Neural progenitor cell (in vitro differentiated cells): Measurements from ENCODE around the gene TP73. TPM values are rescaled to one million over a fixed set of nuclear protein-coding genes. Genes with fewer than 3 reads are reported as not detected.

ENCODE experiments used
- DNase-seq: peaks from one replicate; pipeline ENCODE4 v3.0.0-alpha.2; 2016; ENCODE audit warnings: low spot score
- H2AFZ ChIP-seq: fragments of 200-600 bp; sonication (generic); replicated peaks from 2 replicates; pipeline ENCODE4 v1.6.1; 2016; ENCODE audit warnings: antibody characterized with exemption
- H3F3A ChIP-seq: fragments of 200-600 bp; sonication (generic); 2 replicates; pipeline ENCODE4 v1.6.1; 2016; ENCODE audit warnings: antibody characterized with exemption, low read depth
- H3K27ac ChIP-seq: fragments of 200-600 bp; sonication (generic); 2 replicates; pipeline ENCODE4 v1.5.1; 2016; ENCODE audit warnings: mild to moderate bottlenecking
- H3K27me3 ChIP-seq: fragments of 200-600 bp; sonication (generic); 2 replicates; pipeline ENCODE4 v1.6.1; 2016; ENCODE audit warnings: mild to moderate bottlenecking, moderate library complexity
- H3K36me3 ChIP-seq: fragments of 200-600 bp; sonication (generic); 2 replicates; pipeline ENCODE4 v1.5.1; 2016
- H3K4me1 ChIP-seq: fragments of 200-600 bp; sonication (generic); 2 replicates; pipeline ENCODE4 v1.6.1; 2016; ENCODE audit warnings: mixed run types
- H3K4me2 ChIP-seq: fragments of 200-600 bp; sonication (generic); 2 replicates; pipeline ENCODE4 v1.6.1; 2016
- H3K4me3 ChIP-seq: fragments of 200-600 bp; sonication (generic); 2 replicates; pipeline ENCODE4 v1.5.1; 2016
- H3K79me2 ChIP-seq: fragments of 200-600 bp; sonication (generic); 2 replicates; pipeline ENCODE4 v1.6.1; 2016; ENCODE audit warnings: low read depth
- H3K9ac ChIP-seq: fragments of 200-600 bp; sonication (generic); 2 replicates; pipeline ENCODE4 v1.6.1; 2016
- H3K9me3 ChIP-seq: fragments of 200-600 bp; sonication (generic); 2 replicates; pipeline ENCODE4 v1.5.1; 2016; ENCODE audit warnings: low read depth
- H4K20me1 ChIP-seq: fragments of 200-600 bp; sonication (generic); 2 replicates; pipeline ENCODE4 v1.6.1; 2016; ENCODE audit warnings: low read depth
- H3K27ac Mint-ChIP-seq: 3 replicates; pipeline ENCODE4 v1.8.0; 2021; ENCODE audit warnings: mixed read lengths
- H3K27me3 Mint-ChIP-seq: 2 replicates; pipeline ENCODE4 v1.8.0; 2022; ENCODE audit warnings: low read depth, mild to moderate bottlenecking, inconsistent platforms, moderate library complexity, mixed read lengths; ENCODE audit not compliant: insufficient read depth
- H3K36me3 Mint-ChIP-seq: 3 replicates; pipeline ENCODE4 v1.8.0; 2021; ENCODE audit warnings: mixed read lengths
- H3K4me1 Mint-ChIP-seq: 3 replicates; pipeline ENCODE4 v1.8.0; 2021; ENCODE audit warnings: mixed read lengths
- H3K4me3 Mint-ChIP-seq: 3 replicates; pipeline ENCODE4 v1.8.0; 2021; ENCODE audit warnings: mild to moderate bottlenecking, moderate library complexity, mixed read lengths
- H3K9me3 Mint-ChIP-seq: 3 replicates; pipeline ENCODE4 v1.8.0; 2020; ENCODE audit warnings: mixed read lengths
- EZH2 ChIP-seq: fragments of 200-600 bp; sonication (generic); IDR thresholded peaks from 2 replicates; pipeline ENCODE4 v1.6.1; 2017; ENCODE audit warnings: antibody characterized with exemption, mild to moderate bottlenecking, moderate library complexity
- EZH2phosphoT487 ChIP-seq: fragments of 200-600 bp; sonication (generic); IDR thresholded peaks from 2 replicates; pipeline ENCODE4 v1.6.1; 2017; ENCODE audit warnings: antibody characterized with exemption
- total RNA-seq: library from RNA; depleted of rRNA; stranded (reverse); fragments of >200 nt; gene quantifications from 2 replicates; pipeline ENCODE4 v1.2.3, GENCODE V29; 2015; ENCODE audit warnings: low replicate concordance
- TF ChIP-seq, protein P1 (sequence below): fragments of 200-600 bp; sonication (generic); IDR thresholded peaks from 2 replicates; pipeline ENCODE4 v1.5.1; 2017; ENCODE audit warnings: antibody characterized with exemption, mild to moderate bottlenecking

TP73 gene
- total RNA-seq, 1 donor from 2014 or later = not detected

DNA sequence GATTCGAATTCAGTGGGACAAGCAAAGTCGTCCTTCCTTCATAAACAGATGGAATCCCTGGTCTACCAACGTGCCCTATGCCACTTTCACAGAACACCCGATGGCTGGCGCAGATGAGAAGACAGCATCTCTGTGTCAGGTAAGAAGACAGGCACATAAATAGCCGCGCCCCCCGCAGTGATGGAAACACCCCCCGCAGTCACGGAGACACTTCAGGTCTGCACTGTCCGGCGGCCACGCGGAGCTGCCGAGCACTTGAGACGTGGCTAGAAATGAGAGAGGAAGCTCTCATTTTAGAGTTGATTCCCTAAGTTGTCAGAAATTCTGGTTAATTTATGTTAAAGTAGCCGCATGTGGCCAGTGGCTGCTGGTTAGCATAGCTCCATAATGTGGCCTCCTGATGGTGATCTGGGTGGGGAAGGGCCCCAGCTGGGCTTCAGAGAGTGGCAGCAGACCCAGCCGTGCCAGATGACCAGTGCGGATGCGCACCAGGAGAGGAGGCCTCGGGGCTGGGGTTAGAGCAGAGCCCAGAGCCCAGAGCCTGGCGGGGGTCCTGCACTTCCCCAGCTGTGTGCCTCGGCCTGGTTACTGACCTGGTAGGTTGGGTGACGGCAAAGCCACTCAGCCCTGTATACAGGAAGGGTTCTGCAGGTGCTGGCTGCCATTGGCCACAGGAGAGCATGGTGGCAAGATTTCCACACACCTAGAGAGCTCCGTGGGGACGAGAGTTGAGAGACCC is 24.6 kb upstream of the TP73 start:
- H3K27me3 Mint-ChIP-seq = peaks cover 3% of the 10 kb centered on the region
- H3K4me2 ChIP-seq = no peak overlapping the region
- H3K4me1 Mint-ChIP-seq = peaks cover 17% of the 10 kb centered on the region
- H3K4me3 Mint-ChIP-seq = no peak overlapping the region
- no peak overlapping the region for H3K4me3 ChIP-seq
- DNase-seq = no peak
- H3K27ac ChIP-seq = no peak overlapping the region
- H3K79me2 ChIP-seq = peaks cover 10% of the 10 kb centered on the region
- peaks cover 6% of the 10 kb centered on the region for H4K20me1 ChIP-seq
- no peaks in the 10 kb centered on the region for H3K36me3 ChIP-seq
- H3K4me1 ChIP-seq = peaks cover 25% of the 10 kb centered on the region
- H3K36me3 Mint-ChIP-seq = peaks cover 4% of the 10 kb centered on the region
- no peak overlapping the region for H2AFZ ChIP-seq
- no peak overlapping the region for H3K9ac ChIP-seq
- no peak overlapping the region for H3K27ac Mint-ChIP-seq
- no peaks in the 10 kb centered on the region for H3K9me3 ChIP-seq
- peaks cover 18% of the 10 kb centered on the region for H3F3A ChIP-seq
- peaks cover 9% of the 10 kb centered on the region for H3K27me3 ChIP-seq
- TF ChIP-seq, protein P1, sequence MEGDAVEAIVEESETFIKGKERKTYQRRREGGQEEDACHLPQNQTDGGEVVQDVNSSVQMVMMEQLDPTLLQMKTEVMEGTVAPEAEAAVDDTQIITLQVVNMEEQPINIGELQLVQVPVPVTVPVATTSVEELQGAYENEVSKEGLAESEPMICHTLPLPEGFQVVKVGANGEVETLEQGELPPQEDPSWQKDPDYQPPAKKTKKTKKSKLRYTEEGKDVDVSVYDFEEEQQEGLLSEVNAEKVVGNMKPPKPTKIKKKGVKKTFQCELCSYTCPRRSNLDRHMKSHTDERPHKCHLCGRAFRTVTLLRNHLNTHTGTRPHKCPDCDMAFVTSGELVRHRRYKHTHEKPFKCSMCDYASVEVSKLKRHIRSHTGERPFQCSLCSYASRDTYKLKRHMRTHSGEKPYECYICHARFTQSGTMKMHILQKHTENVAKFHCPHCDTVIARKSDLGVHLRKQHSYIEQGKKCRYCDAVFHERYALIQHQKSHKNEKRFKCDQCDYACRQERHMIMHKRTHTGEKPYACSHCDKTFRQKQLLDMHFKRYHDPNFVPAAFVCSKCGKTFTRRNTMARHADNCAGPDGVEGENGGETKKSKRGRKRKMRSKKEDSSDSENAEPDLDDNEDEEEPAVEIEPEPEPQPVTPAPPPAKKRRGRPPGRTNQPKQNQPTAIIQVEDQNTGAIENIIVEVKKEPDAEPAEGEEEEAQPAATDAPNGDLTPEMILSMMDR = no peak
- TF ChIP-seq EZH2phosphoT487 (no peak), EZH2 (no peak)
- H3K9me3 Mint-ChIP-seq = no peaks in the 10 kb centered on the region

DNA sequence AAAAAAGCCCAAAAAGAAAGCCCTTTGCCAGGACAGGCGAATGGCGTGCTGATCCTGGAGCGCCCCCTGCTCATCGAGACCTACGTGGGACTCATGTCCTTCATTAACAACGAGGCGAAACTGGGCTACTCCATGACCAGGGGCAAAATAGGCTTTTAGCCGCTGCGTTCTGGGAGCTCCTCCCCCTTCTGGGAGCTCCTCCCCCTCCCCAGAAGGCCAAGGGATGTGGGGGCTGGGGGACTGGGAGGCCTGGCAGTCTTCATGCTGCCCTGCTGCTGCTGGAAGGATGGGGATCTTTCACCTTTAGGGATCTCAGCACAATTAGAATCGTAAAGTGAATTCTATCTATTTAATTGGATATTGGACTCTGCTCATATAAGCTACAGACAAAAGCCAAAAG is 23.9 kb upstream of the TP73 start:
- Mint-ChIP-seq H3K4me1 (peaks cover 10% of the 10 kb centered on the region), H3K4me3 (no peak overlapping the region), H3K9me3 (no peaks in the 10 kb centered on the region), H3K27me3 (peaks cover 2% of the 10 kb centered on the region), H3K27ac (no peak overlapping the region), H3K36me3 (peaks cover 4% of the 10 kb centered on the region)
- Histone ChIP-seq H3K9me3 (no peaks in the 10 kb centered on the region), H3F3A (peaks cover 18% of the 10 kb centered on the region), H3K4me3 (no peak overlapping the region), H3K4me1 (peaks cover 22% of the 10 kb centered on the region), H3K4me2 (no peak overlapping the region), H3K36me3 (no peaks in the 10 kb centered on the region), H3K9ac (no peak overlapping the region), H4K20me1 (peaks cover 6% of the 10 kb centered on the region), H3K79me2 (peaks cover 10% of the 10 kb centered on the region), H3K27me3 (peaks cover 6% of the 10 kb centered on the region), H2AFZ (no peak overlapping the region), H3K27ac (no peak overlapping the region)
- DNase-seq = no peak
- TF ChIP-seq, protein P1 = no peak
- TF ChIP-seq EZH2 (no peak), EZH2phosphoT487 (no peak)

GRCh38 chr1:3629561-3630160 is 22.7 kb upstream of the TP73 start:
- Mint-ChIP-seq H3K27ac (no peak overlapping the region), H3K27me3 (peaks cover under 1% of the 10 kb centered on the region), H3K4me3 (no peak overlapping the region), H3K4me1 (peaks cover 4% of the 10 kb centered on the region), H3K36me3 (peaks cover 6% of the 10 kb centered on the region), H3K9me3 (no peaks in the 10 kb centered on the region)
- Histone ChIP-seq H3K79me2 (peaks cover 10% of the 10 kb centered on the region), H3K4me2 (no peak overlapping the region), H2AFZ (no peak overlapping the region), H3F3A (peaks cover 18% of the 10 kb centered on the region), H3K27me3 (no peaks in the 10 kb centered on the region), H3K4me1 (peaks cover 15% of the 10 kb centered on the region), H4K20me1 (peaks cover 6% of the 10 kb centered on the region), H3K9ac (no peak overlapping the region), H3K36me3 (no peaks in the 10 kb centered on the region), H3K4me3 (no peak overlapping the region), H3K9me3 (no peaks in the 10 kb centered on the region), H3K27ac (no peak overlapping the region)
- TF ChIP-seq EZH2phosphoT487 (no peak), EZH2 (no peak)
- TF ChIP-seq, protein P1 = no peak
- no peak for DNase-seq
